GM19324 (cell line): ENCODE measurements around the gene SDK1.
"Not testable (repeated sequence)": the region's sequence is repeated elsewhere in the genome, so short reads cannot be mapped to it uniquely, and the experiment has no call there.

Source experiments
- ATAC-seq: cut with Tn5 transposase; IDR thresholded peaks from one replicate; pipeline ENCODE4 v1.9.1; 2021; ENCODE audit warnings: mild to moderate bottlenecking, moderate library complexity; ENCODE audit not compliant: unreplicated experiment, low FRiP score

SDK1 gene

DNA sequence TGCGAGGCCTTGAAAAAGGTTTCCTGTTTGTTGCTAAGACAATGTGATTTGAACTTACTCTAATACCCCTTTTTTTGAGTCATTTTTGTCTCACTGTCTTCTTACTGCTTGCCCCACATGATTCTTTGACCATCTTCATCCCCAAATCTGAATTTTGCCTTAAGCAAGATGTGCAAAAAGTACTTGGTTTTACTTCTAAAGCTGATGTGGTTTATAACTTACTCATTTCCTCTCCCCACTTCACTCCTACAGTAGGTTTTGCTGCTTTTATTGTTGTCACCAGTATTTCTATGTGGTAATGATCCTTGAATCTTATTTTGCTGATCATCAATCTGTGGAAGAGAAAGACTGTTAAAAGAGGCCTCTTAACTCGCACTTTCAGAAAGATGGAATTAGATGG lies 396.4 kb downstream of the SDK1 start:
- ATAC-seq: no peak

DNA sequence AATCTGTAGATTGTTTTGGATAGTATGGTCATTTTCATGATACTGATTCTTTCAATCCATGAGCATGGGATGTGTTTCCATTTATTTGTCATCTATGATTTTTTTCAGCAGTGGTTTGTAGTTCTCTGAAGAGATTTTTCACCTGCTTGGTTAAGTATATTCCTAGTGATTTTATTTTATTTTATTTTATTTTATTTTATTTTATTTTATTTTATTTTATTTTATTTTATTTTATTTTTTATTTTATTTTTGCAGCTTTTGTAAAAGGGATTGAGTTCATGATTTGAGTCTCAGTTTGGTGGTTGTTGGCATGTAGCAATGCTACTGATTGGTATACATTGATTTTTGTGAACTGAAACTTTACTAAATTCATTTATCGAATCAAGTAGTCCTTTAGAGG lies 404.2 kb downstream of the SDK1 start:
- ATAC-seq: no peak

- not testable (repeated sequence) for ATAC-seq
Observed at GRCh38 chr7:3706091-3706490, 405.0 kb downstream of the SDK1 start.

- ATAC-seq: no peak
Observed at GRCh38 chr7:3710122-3710521, 409.1 kb downstream of the SDK1 start.

- ATAC-seq: no peak
Observed at GRCh38 chr7:3710531-3710930, 409.5 kb downstream of the SDK1 start.

DNA sequence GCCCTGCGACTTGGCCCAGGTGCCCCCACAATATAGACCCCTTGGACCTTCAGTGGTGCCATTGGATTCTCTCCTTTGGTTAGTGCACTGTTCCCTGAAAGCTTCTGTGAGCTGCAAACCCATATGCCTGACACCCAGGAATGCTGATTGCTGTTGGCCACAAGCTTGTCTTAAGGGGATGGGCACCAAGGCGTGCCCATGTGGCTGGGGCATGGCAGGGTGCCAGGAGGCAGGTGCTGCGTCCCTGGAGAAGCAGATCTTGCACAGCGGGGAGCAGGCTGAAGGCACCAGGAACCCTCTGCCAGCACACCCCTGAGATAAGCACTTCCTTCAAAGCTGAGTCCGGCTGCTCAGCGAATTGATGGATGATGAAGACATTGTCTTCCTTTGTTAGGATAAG lies 411.8 kb downstream of the SDK1 start:
- ATAC-seq: no peak

- ATAC-seq: no peak
Observed at GRCh38 chr7:3721422-3721821, 420.4 kb downstream of the SDK1 start.

DNA sequence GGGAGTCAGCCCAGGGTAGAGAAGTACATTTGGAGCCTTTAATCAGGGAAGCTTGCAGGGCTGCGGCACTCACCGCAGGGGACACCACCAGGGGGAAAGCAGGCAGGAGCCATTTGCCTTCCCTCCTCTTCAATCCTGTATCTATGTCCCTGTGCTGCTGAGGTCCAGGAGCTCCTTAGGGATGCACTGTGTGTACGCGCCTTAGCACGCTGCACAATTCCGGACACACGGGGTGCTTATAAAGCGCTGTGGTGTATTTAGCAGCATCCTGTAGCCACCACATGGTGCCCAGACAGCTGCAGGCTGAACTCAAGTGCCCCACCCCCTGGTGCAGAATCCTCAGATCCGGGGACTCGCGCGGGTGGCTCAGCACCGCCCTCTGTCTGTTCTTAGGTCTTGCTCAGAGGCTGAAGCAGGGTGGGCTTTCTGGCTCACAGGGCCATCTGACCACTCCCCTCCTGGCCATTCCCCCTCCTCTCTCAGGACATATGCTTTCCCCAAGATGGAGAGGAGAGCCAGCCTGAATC lies 421.4 kb downstream of the SDK1 start:
- no peak for ATAC-seq

DNA sequence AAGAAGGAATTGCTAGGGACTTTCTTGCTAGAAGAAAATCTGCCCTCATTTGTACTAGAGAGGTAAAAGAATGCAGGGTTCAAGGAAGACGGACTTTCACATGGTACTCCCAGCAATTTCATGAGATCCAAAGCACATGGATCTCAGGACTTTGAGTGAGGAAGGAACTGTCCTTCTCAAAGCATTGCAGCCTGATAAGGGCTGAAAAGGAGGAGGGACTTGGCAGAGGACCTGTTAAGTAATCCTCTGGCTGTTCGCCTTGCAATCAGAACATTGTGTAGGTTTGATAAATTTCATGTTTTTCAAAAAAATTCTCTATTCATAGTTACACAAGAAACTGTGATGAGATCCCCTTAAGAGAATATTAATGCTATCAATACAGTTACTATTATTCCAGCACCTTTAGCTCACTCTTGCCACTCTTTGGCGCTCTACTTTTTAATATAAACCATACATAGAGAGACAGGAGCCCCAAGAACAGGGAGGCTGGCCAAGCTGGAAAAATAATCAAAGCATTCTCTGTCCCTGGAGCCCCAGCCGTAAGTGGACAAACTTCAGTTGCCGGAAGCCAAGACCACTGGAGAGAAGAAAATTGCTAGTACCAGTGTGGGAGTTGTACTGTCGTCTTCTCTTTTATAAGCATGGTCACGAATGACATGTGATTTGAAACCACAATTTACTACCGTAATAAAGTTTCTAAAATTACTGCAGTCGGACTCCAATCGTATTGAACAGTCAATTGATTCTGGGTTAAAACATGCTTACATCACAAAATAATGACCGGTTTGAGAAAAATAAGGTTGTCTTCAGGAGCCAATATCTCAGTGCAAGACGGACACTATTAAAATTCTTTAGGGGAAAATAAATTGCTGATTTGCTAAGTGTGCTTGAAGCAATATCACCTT lies 424.4 kb downstream of the SDK1 start:
- no peak for ATAC-seq

DNA sequence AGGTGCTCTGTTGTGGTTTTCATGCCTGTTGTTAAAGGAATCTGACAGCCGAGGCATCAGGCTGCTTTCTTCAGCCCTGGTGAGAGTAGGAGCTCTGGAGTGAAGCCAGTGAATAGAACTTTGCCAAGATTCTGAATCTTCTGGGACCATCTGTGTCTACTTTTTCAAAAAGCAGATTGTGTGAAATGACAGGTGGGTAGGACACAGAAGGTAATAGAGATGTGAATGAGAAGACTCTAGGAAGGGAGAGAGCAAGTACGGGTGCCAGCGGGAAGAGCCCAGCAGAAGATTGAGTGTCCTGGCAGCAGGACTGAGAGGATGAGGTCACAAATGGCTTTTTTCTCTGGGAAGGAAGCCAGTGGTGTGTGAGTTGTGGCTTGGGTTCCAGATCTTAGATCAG lies 429.2 kb downstream of the SDK1 start:
- no peak for ATAC-seq

DNA sequence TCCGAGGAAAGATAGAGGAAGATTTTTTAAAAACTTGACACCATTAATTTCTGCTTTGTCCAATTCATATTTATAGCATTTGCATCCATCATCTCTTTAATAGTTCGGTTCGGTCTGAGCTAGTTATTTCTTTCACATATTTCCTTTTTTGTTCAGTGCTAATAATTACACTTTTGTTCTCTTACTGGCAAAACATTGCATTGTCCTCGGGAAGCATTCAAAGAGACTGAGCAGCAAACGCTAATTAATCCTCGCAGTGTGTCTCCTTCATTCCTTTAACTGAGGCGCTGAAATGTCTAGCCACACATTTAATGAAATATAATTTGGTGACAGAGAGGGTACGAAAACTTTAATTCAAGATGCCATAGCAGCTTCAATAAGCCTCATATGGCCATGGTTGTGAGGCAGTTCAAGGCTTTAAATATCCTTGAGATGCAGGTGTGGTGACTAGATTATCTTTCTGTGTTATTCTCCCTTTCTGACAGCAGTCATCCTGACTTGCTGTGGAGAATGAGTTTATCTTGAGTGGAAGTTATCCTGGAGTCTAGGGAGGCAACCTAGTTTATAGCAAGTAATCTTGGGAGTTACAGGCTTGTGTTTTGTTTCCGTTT lies 431.4 kb downstream of the SDK1 start:
- no peak for ATAC-seq

- no peak for ATAC-seq
Observed at GRCh38 chr7:3733541-3734140, 432.6 kb downstream of the SDK1 start.

DNA sequence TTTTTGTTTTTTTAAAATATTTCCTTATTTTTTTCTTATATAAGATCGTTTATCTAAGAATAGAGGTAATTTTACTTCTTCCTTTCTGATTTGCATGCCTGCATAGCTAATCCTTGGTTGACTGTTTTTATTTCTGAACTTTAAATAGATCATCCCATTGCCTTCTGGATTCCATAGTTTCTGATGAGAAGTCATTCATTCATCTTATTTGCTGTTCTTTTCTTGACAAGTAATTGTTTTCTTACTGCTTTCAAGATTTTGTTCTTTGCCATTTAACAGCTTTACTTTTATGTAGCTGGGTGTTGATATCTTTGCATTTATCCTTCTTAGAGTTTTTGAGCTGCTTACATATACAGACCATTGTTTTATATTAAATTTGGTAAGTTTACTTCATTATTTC lies 437.9 kb downstream of the SDK1 start:
- ATAC-seq: no peak

GRCh38 chr7:3739983-3740382 lies 438.9 kb downstream of the SDK1 start:
- no peak for ATAC-seq

DNA sequence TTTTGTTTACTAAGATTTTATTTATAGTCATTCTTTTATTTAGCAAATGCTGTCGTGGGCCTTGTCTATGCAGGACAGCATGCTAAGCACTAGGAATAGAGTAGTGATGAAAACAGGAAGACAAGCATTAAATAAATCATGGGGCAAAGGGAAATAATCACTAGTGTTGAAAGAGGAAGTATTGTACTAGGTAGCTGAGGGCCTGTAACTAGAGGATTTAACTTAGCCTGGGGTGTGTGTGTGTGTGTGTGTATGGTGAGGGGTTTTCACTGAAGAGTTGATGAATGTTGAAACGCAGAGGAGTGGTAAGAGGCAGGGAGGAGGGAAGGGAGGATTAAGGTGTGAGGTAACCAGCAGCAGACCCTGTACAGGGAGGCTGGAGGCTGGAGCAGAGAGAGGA lies 446.4 kb downstream of the SDK1 start:
- no peak for ATAC-seq

DNA sequence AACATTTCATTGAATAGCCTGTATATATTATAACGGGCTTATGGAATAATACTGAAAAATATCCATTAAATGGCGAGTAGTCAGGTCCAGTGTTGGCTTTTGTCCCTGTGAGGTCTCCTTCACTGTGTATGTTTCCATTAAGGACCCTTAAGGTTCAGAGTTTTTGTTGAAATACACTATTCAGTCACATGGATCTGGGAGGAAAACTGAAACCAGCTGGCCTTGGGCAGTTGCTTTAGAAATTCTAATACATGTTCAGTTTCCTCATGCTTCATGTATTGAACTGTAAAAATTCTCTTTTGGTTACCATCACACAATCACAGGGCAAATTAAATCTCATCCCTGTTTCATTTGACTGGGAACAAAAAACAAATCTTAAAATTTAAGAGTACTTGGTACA lies 447.3 kb downstream of the SDK1 start:
- no peak for ATAC-seq

- ATAC-seq: no peak
Observed at GRCh38 chr7:3753868-3754267, 452.8 kb downstream of the SDK1 start.

DNA sequence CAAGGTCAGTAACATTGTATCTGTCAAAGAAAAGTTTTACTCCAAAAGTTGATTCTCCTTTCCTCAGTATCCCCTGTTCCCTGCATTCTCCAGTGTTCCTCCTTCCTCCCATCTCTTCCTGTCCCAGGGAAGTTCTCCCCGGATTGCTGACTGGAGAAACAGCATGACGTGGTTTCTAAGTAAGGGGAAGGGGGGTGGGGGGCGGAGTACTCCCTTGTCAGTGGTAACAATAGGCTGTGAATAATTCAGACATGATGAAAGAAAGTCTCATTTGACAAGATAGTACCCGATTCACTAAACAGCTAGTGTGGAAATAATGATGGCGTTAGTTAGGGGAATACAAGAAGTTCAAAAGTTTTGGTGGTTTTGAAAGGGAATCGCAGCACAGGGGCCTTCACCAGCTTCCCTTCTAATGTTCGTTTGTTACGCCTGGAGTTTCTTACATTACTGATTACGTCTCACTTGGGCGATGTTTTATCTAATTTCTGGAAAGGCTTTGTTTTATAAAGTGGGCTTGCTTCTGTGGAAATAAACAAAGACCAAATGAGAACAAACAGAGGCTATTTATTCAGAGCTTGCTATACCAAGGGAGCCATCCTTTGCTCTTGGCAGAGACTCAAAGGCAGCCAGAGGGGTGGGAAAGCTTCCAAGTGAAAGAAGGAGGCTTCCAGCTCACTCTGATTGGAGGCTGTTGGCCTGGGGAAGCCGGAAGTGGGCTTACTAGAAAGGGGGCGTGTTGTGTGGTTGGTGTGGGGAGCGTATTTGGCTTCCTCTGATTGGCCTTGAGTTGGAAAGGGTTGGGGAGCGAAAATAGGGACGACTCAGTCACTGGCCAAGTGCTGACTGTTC lies 453.7 kb downstream of the SDK1 start:
- ATAC-seq: no peak

DNA sequence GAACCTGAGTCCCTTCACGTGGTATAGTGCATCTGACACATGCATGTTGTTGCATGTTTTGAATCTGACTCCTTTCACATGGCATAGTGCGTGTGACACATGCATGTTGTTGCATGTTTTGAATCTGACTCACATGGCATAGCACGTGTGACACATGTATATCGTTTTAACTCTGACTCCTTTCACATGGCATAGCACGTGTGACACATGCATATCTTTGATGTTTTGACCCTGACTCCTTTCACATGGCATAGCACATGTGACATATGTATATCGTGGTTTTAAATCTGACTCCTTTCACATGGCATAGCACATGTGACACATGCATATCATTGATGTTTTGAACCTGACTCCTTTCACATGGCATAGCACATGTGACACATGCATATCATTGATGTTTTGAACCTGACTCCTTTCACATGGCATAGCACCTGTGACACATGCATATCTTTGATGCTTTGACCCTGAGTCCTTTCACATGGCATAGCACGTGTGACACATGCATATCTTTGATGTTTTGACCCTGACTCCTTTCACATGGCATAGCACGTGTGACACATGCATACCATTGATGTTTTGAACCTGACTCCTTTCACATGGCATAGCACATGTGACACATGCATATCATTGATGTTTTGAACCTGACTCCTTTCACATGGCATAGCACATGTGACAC lies 454.9 kb downstream of the SDK1 start:
- not testable (repeated sequence) for ATAC-seq

- ATAC-seq: no peak
Observed at GRCh38 chr7:3757059-3757458, 456.0 kb downstream of the SDK1 start.
